Activated naive CD4-positive, alpha-beta T cell treated with anti-CD3 and anti-CD28 coated beads for 36 hours (primary cell): Measurements from ENCODE around the gene SLC7A14. TPM values are rescaled to one million over a fixed set of nuclear protein-coding genes. Genes with fewer than 3 reads are reported as not detected.

ENCODE experiments used
- CTCF ChIA-PET: fragments of 350-600 bp; sonication (Branson Sonifier 250); formaldehyde crosslinking; loops from one replicate; lab custom pipeline; 2021; ENCODE audit warnings: antibody characterized with exemption; lab: Charles Lee
- DNase-seq: peaks from one replicate; pipeline ENCODE4 v3.0.0-alpha.2; 2020
- H3K27ac Mint-ChIP-seq: one replicate; pipeline ENCODE4 v1.8.0; 2021; ENCODE audit warnings: mild to moderate bottlenecking, mixed read lengths
- H3K27me3 Mint-ChIP-seq: one replicate; pipeline ENCODE4 v1.8.0; 2021; ENCODE audit warnings: low read depth, mixed read lengths
- H3K36me3 Mint-ChIP-seq: one replicate; pipeline ENCODE4 v1.8.0; 2021; ENCODE audit warnings: low read depth, mixed read lengths
- H3K4me1 Mint-ChIP-seq: one replicate; pipeline ENCODE4 v1.8.0; 2021; ENCODE audit warnings: low read depth, mixed read lengths
- H3K4me3 Mint-ChIP-seq: one replicate; pipeline ENCODE4 v1.8.0; 2021; ENCODE audit warnings: mild to moderate bottlenecking, moderate library complexity, mixed read lengths
- H3K9me3 Mint-ChIP-seq: one replicate; pipeline ENCODE4 v1.8.0; 2021; ENCODE audit warnings: mixed read lengths
- intact Hi-C: fragments of 100-400 bp; cut with micrococcal nuclease; formaldehyde crosslinking; loops from one replicate; pipeline ENCODE4 v1.15.1; 2023
- total RNA-seq, 2 experiments: library from RNA; stranded (reverse); gene quantifications; one replicate each; pipeline ENCODE4 v1.2.3, GENCODE V29; 2021

The SLC7A14 gene
- total RNA-seq, 2 experiments from 2014 or later = not detected

- H3K27me3 Mint-ChIP-seq = peaks cover 2% of the 10 kb centered on the region
- H3K9me3 Mint-ChIP-seq = no peaks in the 10 kb centered on the region
- no peak for DNase-seq
- H3K36me3 Mint-ChIP-seq = no peaks in the 10 kb centered on the region
- CTCF ChIA-PET = interaction anchor here (0.6 kb wide), 1 partner anchor 138 kb away, joined by 3 read pairs; no protein-coding TSS in a partner anchor
- H3K4me1 Mint-ChIP-seq = no peaks in the 10 kb centered on the region
- no peak overlapping the region for H3K27ac Mint-ChIP-seq
- intact Hi-C loops = no loop called here
- H3K4me3 Mint-ChIP-seq = no peak overlapping the region
These were observed 24.5 kb upstream of the SLC7A14 start for GRCh38 chr3:170610321-170610884.

- intact Hi-C loops = no loop called here
- no peak for DNase-seq
- no peak overlapping the region for H3K4me3 Mint-ChIP-seq
- H3K9me3 Mint-ChIP-seq = no peaks in the 10 kb centered on the region
- peaks cover 4% of the 10 kb centered on the region for H3K27me3 Mint-ChIP-seq
- H3K36me3 Mint-ChIP-seq = no peaks in the 10 kb centered on the region
- CTCF ChIA-PET = interaction anchor here (1.0 kb wide), 1 partner anchor 195 kb away, joined by 3 read pairs; no protein-coding TSS in a partner anchor
- no peak overlapping the region for H3K27ac Mint-ChIP-seq
- H3K4me1 Mint-ChIP-seq = no peaks in the 10 kb centered on the region
These were observed 22.6 kb upstream of the SLC7A14 start for GRCh38 chr3:170608475-170608874.

- H3K9me3 Mint-ChIP-seq = no peaks in the 10 kb centered on the region
- CTCF ChIA-PET = interaction anchor here (1.1 kb wide), 1 partner anchor 205 kb away, joined by 3 read pairs; no protein-coding TSS in a partner anchor
These were observed 20.8 kb upstream of the SLC7A14 start for GRCh38 chr3:170606675-170607074.

DNA sequence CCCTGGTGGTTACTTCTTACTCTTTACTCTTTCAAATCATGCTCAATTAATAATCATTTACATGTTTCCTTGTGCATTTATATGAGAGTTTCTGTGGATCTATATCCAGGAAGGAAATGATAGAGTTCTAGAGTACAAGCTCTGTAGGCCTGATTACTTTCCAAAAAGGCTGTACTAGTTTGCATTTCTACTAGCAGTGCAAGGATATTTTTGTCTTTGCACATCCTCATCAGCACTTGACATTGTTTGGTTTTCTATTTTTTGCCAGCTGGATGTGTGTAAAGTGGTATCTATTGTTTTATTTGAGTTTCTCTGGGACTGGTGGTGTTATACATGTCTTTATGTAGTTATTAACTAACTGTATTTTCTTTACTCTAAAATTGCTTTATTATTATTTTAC lies 19.6 kb upstream of the SLC7A14 start:
- H3K36me3 Mint-ChIP-seq = no peaks in the 10 kb centered on the region
- no peak for DNase-seq
- no peak overlapping the region for H3K27ac Mint-ChIP-seq
- peaks cover 17% of the 10 kb centered on the region for H3K27me3 Mint-ChIP-seq
- no peaks in the 10 kb centered on the region for H3K9me3 Mint-ChIP-seq
- intact Hi-C loops = no loop called here
- no peak overlapping the region for H3K4me3 Mint-ChIP-seq
- no peaks in the 10 kb centered on the region for H3K4me1 Mint-ChIP-seq
- CTCF ChIA-PET = no interaction called here

More at GRCh38 chr3:170606675-170607074, 20.8 kb upstream of the SLC7A14 start:
- H3K4me1 Mint-ChIP-seq = no peaks in the 10 kb centered on the region
- H3K4me3 Mint-ChIP-seq = no peak overlapping the region
- H3K27ac Mint-ChIP-seq = no peak overlapping the region
- no peak for DNase-seq
- intact Hi-C loops = no loop called here
- no peaks in the 10 kb centered on the region for H3K36me3 Mint-ChIP-seq
- H3K27me3 Mint-ChIP-seq = peaks cover 13% of the 10 kb centered on the region

GRCh38 chr3:170603770-170604510 lies 18.1 kb upstream of the SLC7A14 start:
- Mint-ChIP-seq H3K9me3 (no peaks in the 10 kb centered on the region), H3K36me3 (no peaks in the 10 kb centered on the region), H3K27me3 (peaks cover 17% of the 10 kb centered on the region), H3K27ac (no peak overlapping the region), H3K4me1 (no peaks in the 10 kb centered on the region), H3K4me3 (no peak overlapping the region)
- intact Hi-C loops = no loop called here
- no peak for DNase-seq
- CTCF ChIA-PET = interaction anchor here (0.6 to 0.8 kb wide), 2 partner anchors 11 to 164 kb away, joined by 3 read pairs; no protein-coding TSS in a partner anchor

DNA sequence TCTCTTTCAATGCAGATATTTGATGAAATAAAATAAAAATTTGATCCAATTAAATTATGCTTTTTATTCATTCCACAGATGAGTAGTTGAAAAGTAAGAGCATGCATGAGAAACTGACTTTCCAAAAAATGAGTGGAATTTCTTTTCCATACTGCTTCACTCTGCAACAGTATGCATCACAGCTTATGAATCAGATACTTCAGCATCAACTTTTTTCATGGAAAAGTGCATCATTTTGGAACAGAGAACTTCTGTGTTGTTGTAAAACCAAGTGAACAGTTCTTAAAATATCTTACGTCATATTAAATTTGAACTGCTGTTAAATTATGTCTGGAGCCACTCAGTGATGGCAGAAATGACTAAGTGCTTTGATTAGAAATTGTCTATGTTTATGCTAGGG lies 16.7 kb upstream of the SLC7A14 start:
- no peak for DNase-seq
- Mint-ChIP-seq H3K36me3 (no peaks in the 10 kb centered on the region), H3K4me3 (no peak overlapping the region), H3K27ac (no peak overlapping the region), H3K4me1 (no peaks in the 10 kb centered on the region), H3K9me3 (no peaks in the 10 kb centered on the region), H3K27me3 (peaks cover 17% of the 10 kb centered on the region)
- CTCF ChIA-PET = no interaction called here
- intact Hi-C loops = no loop called here

DNA sequence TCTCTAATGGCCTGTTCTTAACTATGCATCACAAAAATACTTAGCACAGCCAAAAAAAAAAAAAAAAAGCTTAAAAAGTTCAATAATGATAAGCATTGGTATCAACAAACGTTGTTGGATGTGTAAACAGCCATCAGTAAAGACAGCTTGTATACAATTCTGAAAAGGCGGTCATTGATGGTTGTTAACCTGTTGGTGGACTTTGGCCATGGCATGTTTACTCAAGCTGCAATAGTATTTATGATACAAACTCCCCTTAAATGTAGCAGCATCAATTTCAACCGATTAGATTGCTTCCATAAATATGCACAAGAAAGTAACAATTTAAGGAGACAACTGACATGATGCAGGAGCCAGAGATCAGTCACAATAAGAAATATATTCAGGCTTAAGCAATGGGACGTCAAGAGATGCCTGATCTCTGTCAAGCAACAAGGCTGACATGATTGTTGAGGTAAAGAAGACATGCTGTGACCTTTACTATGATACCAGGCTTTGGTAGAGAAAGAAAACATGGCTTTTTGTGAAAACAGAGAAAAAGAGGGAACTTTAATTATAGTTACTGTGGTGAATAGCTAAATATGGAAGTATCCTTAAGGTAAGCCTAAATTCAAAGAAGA lies 14.2 kb upstream of the SLC7A14 start:
- intact Hi-C loops = no loop called here
- H3K36me3 Mint-ChIP-seq = no peaks in the 10 kb centered on the region
- H3K4me1 Mint-ChIP-seq = no peaks in the 10 kb centered on the region
- H3K9me3 Mint-ChIP-seq = no peaks in the 10 kb centered on the region
- peaks cover 21% of the 10 kb centered on the region for H3K27me3 Mint-ChIP-seq
- no peak overlapping the region for H3K27ac Mint-ChIP-seq
- H3K4me3 Mint-ChIP-seq = no peak overlapping the region
- CTCF ChIA-PET = interaction anchor here (1.3 kb wide), 1 partner anchor 211 kb away, joined by 3 read pairs; no protein-coding TSS in a partner anchor
- no peak for DNase-seq

- Mint-ChIP-seq H3K27me3 (peaks cover 23% of the 10 kb centered on the region), H3K9me3 (no peaks in the 10 kb centered on the region), H3K4me1 (no peaks in the 10 kb centered on the region), H3K36me3 (no peaks in the 10 kb centered on the region), H3K27ac (no peak overlapping the region), H3K4me3 (no peak overlapping the region)
- DNase-seq = no peak
- intact Hi-C loops = no loop called here
- CTCF ChIA-PET = interaction anchor here (1.3 kb wide), 1 partner anchor 212 kb away, joined by 3 read pairs; no protein-coding TSS in a partner anchor
These were observed 13.2 kb upstream of the SLC7A14 start for GRCh38 chr3:170599091-170599490.

DNA sequence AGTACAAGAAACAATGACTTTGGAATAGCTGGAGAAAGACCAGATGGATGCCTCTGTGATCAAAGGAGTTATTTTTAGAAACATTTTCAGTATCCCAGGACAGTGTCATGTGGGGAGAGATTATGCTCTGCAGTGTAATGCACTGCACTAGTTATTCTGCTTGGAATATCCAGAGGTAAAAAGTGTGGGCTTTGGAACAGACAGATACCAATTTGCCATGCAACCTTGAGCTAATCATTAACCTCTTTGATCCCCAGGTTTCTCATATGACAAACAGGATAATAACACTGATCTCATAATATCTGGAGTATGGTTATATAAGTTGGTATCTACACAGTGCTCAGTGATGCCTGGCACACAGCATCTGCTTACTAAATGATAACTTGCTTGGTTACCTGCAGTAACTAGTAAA lies 12.2 kb upstream of the SLC7A14 start:
- Mint-ChIP-seq H3K27me3 (peaks cover 21% of the 10 kb centered on the region), H3K4me1 (no peaks in the 10 kb centered on the region), H3K4me3 (no peak overlapping the region), H3K27ac (no peak overlapping the region), H3K9me3 (no peaks in the 10 kb centered on the region), H3K36me3 (no peaks in the 10 kb centered on the region)
- CTCF ChIA-PET = no interaction called here
- intact Hi-C loops = no loop called here
- no peak for DNase-seq

- H3K36me3 Mint-ChIP-seq = no peaks in the 10 kb centered on the region
- DNase-seq = no peak
- CTCF ChIA-PET = no interaction called here
These were observed 8.7 kb upstream of the SLC7A14 start for GRCh38 chr3:170594528-170594927.

GRCh38 chr3:170593634-170594033 lies 7.8 kb upstream of the SLC7A14 start:
- CTCF ChIA-PET = no interaction called here

More at GRCh38 chr3:170594528-170594927, 8.7 kb upstream of the SLC7A14 start:
- Mint-ChIP-seq H3K9me3 (no peaks in the 10 kb centered on the region), H3K4me1 (no peaks in the 10 kb centered on the region), H3K27me3 (peaks cover 21% of the 10 kb centered on the region), H3K4me3 (no peak overlapping the region), H3K27ac (no peak overlapping the region)
- intact Hi-C loops = no loop called here

GRCh38 chr3:170589113-170589512 lies 3.2 kb upstream of the SLC7A14 start:
- CTCF ChIA-PET = no interaction called here
- intact Hi-C loops = no loop called here
- DNase-seq = no peak
- Mint-ChIP-seq H3K4me3 (no peak overlapping the region), H3K36me3 (no peaks in the 10 kb centered on the region), H3K4me1 (peaks cover 1% of the 10 kb centered on the region), H3K9me3 (no peaks in the 10 kb centered on the region), H3K27me3 (peaks cover 43% of the 10 kb centered on the region), H3K27ac (no peak overlapping the region)

More at GRCh38 chr3:170593634-170594033, 7.8 kb upstream of the SLC7A14 start:
- Mint-ChIP-seq H3K4me1 (no peaks in the 10 kb centered on the region), H3K27me3 (peaks cover 25% of the 10 kb centered on the region), H3K27ac (no peak overlapping the region), H3K36me3 (no peaks in the 10 kb centered on the region), H3K9me3 (no peaks in the 10 kb centered on the region), H3K4me3 (no peak overlapping the region)
- intact Hi-C loops = no loop called here
- DNase-seq = no peak
